C4-2B (cell line): ENCODE data around the gene OR10V1.

Source experiments
- CTCF ChIP-seq: fragments of 450-650 bp; conservative IDR thresholded peaks from 2 replicates; pipeline ENCODE4 v1.5.1; 2017; ENCODE audit warnings: mild to moderate bottlenecking
- ZFX ChIP-seq: fragments of 450-650 bp; IDR thresholded peaks from 2 replicates; pipeline ENCODE4 v1.6.1; 2017

GRCh38 chr11:59679347-59679746 lies 34.3 kb downstream of the OR10V1 start:
- no peak for TF ChIP-seq CTCF
- TF ChIP-seq ZFX: no peak
